ENCODE results near the gene BRWD1. TPM values are rescaled to one million over a fixed set of nuclear protein-coding genes. Genes with fewer than 3 reads are reported as not detected.

Gene BRWD1
- polyA plus RNA-seq, 1 donor from 2014 or later: 246 TPM

DNA sequence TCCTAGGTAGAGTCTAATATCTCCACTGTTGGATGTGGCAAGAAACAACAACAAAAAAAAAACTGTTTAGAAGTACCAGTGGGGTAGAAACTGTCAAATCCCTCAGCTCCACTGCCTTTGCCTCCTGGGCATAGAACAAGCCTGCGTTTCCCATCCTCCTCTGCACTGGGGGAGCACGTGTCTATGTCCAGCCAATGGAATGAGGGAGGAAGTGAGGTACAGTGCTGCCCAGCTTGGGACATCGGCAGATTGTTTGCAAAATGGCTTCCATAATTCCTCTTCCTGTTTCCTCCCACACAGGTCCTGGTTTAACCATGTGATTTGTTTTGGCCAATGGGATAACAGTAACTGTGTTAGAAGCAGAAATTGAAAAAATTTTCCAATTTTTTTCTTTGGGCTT lies 169.2 kb downstream of the BRWD1 start:
- Histone ChIP-seq H3K9ac (ENCODE audit: low read length) (no peak overlapping the region), H3K4me2 (ENCODE audit: low read length) (no peak overlapping the region), H3K79me2 (replicated peaks; ENCODE audit: insufficient read depth, low read length) (no peaks in the 10 kb centered on the region), H3K36me3 (ENCODE audit: insufficient read depth, low read length) (no peaks in the 10 kb centered on the region), H3K4me3 (ENCODE audit: low read length) (no peak overlapping the region), H2AFZ (ENCODE audit: low read depth, low read length) (no peak overlapping the region), H3K27me3 (ENCODE audit: insufficient read depth, low read depth, low read length) (no peaks in the 10 kb centered on the region), H3F3A (ENCODE audit: insufficient read depth, low read length, poor library complexity, severe bottlenecking) (no peaks in the 10 kb centered on the region), H4K20me1 (ENCODE audit: insufficient read depth) (no peaks in the 10 kb centered on the region), H3K9me3 (ENCODE audit: low read length) (no peaks in the 10 kb centered on the region), H3K9me2 (ENCODE audit: insufficient read depth, low read length) (no peaks in the 10 kb centered on the region), H3K27ac (ENCODE audit: low read length) (no peak overlapping the region)
- TF ChIP-seq MXI1 (conservative IDR thresholded peaks at IDR 0.05; ENCODE audit: poor library complexity, severe bottlenecking) (no peak), EP300 (conservative IDR thresholded peaks at IDR 0.05; ENCODE audit: poor library complexity, severe bottlenecking) (no peak), EZH2 (IDR thresholded peaks at IDR 0.05; ENCODE audit: borderline replicate concordance, insufficient read depth, low read length, poor library complexity, severe bottlenecking) (no peak), REST (IDR thresholded peaks at IDR 0.05; ENCODE audit: borderline replicate concordance) (no peak), RAD21 (conservative IDR thresholded peaks at IDR 0.05) (no peak), TAF1 (IDR thresholded peaks at IDR 0.05; ENCODE audit: low read depth) (no peak), POLR2AphosphoS5 (IDR thresholded peaks at IDR 0.05) (no peak), CTCF (IDR thresholded peaks at IDR 0.05; ENCODE audit: poor library complexity, severe bottlenecking) (no peak)

GRCh38 chr21:39142972-39143371 lies 170.5 kb downstream of the BRWD1 start:
- Histone ChIP-seq H3K27me3 (ENCODE audit: insufficient read depth, low read depth, low read length) (no peaks in the 10 kb centered on the region), H3K4me2 (ENCODE audit: low read length) (no peak overlapping the region), H3K4me3 (ENCODE audit: low read length) (no peak overlapping the region), H3K79me2 (replicated peaks; ENCODE audit: insufficient read depth, low read length) (no peaks in the 10 kb centered on the region), H2AFZ (ENCODE audit: low read depth, low read length) (no peak overlapping the region), H3K36me3 (ENCODE audit: insufficient read depth, low read length) (no peaks in the 10 kb centered on the region), H3K9ac (ENCODE audit: low read length) (no peak overlapping the region), H3K9me2 (ENCODE audit: insufficient read depth, low read length) (no peaks in the 10 kb centered on the region), H3F3A (ENCODE audit: insufficient read depth, low read length, poor library complexity, severe bottlenecking) (no peaks in the 10 kb centered on the region), H3K27ac (ENCODE audit: low read length) (no peak overlapping the region), H3K9me3 (ENCODE audit: low read length) (no peaks in the 10 kb centered on the region), H4K20me1 (ENCODE audit: insufficient read depth) (no peaks in the 10 kb centered on the region)
- no peak for TF ChIP-seq RAD21 (conservative IDR thresholded peaks at IDR 0.05)
- no peak for TF ChIP-seq POLR2AphosphoS5 (IDR thresholded peaks at IDR 0.05)

DNA sequence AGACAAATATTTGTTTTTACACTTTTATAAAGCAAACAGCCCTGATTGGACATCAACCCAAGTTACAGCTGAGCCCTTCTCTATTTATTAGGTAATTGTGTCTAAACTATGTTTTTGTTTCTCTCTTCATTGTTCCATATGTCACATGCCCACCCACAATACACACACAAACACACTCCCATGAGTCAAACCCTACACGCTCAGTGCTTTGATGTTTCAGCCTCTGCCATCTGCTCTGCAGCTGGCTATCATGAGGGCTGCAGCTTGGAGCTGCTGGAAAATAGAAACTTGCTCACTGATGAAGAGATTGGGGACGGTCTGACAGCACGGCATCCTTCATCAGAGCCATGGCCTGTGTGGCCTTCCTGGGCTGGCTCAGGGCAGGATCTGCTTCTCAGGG lies 171.9 kb downstream of the BRWD1 start:
- TF ChIP-seq EP300 (conservative IDR thresholded peaks at IDR 0.05; ENCODE audit: poor library complexity, severe bottlenecking): no peak
- no peak for TF ChIP-seq EZH2 (IDR thresholded peaks at IDR 0.05; ENCODE audit: borderline replicate concordance, insufficient read depth, low read length, poor library complexity, severe bottlenecking)
- Histone ChIP-seq H3F3A (ENCODE audit: insufficient read depth, low read length, poor library complexity, severe bottlenecking) (no peaks in the 10 kb centered on the region), H3K9me2 (ENCODE audit: insufficient read depth, low read length) (no peaks in the 10 kb centered on the region), H3K4me2 (ENCODE audit: low read length) (no peak overlapping the region), H3K36me3 (ENCODE audit: insufficient read depth, low read length) (no peaks in the 10 kb centered on the region), H3K9me3 (ENCODE audit: low read length) (no peaks in the 10 kb centered on the region), H3K27ac (ENCODE audit: low read length) (no peak overlapping the region), H3K9ac (ENCODE audit: low read length) (no peak overlapping the region), H3K79me2 (replicated peaks; ENCODE audit: insufficient read depth, low read length) (no peaks in the 10 kb centered on the region), H4K20me1 (ENCODE audit: insufficient read depth) (no peaks in the 10 kb centered on the region), H2AFZ (ENCODE audit: low read depth, low read length) (no peak overlapping the region), H3K4me3 (ENCODE audit: low read length) (no peak overlapping the region), H3K27me3 (ENCODE audit: insufficient read depth, low read depth, low read length) (no peaks in the 10 kb centered on the region)

Data from neural cell (in vitro differentiated cells).